Activated CD4-positive, alpha-beta T cell treated with anti-CD3 and anti-CD28 coated beads for 4 hours (primary cell): ENCODE measurements around the gene LMNB1.
"Not testable (repeated sequence)": the region's sequence is repeated elsewhere in the genome, so short reads cannot be mapped to it uniquely, and the experiment has no call there.

Source experiments
- DNase-seq, 2 donors: peaks; one replicate each; pipeline ENCODE4 v3.0.0-alpha.2; 2020

Gene LMNB1

GRCh38 chr5:126778675-126779403 is 1.9 kb downstream of the LMNB1 start:
- no peak for DNase-seq

GRCh38 chr5:126780165-126780827 is 3.4 kb downstream of the LMNB1 start:
- DNase-seq: peak; percentile 55 to 58

GRCh38 chr5:126788409-126788808 is 11.5 kb downstream of the LMNB1 start:
- peak in 1 of 2 donors; percentile 17 for DNase-seq

- DNase-seq: no peak
Observed at GRCh38 chr5:126793097-126793496, 16.2 kb downstream of the LMNB1 start.

GRCh38 chr5:126793648-126794047 is 16.7 kb downstream of the LMNB1 start:
- DNase-seq: not testable (repeated sequence)

GRCh38 chr5:126794157-126794828 is 17.4 kb downstream of the LMNB1 start:
- no peak for DNase-seq

GRCh38 chr5:126799780-126800179 is 22.8 kb downstream of the LMNB1 start:
- DNase-seq: no peak

GRCh38 chr5:126801174-126801991 is 24.4 kb downstream of the LMNB1 start:
- DNase-seq: no peak

- peak in 1 of 2 donors; percentile 29 for DNase-seq
Observed at GRCh38 chr5:126801992-126802294, 25.0 kb downstream of the LMNB1 start.

GRCh38 chr5:126805063-126805462 is 28.1 kb downstream of the LMNB1 start:
- no peak for DNase-seq

GRCh38 chr5:126808521-126808988 is 31.6 kb downstream of the LMNB1 start:
- no peak for DNase-seq

- DNase-seq: no peak
Observed at GRCh38 chr5:126809916-126810315, 33.0 kb downstream of the LMNB1 start.

- no peak for DNase-seq
Observed at GRCh38 chr5:126810596-126811380, 33.9 kb downstream of the LMNB1 start.

- DNase-seq: peak; percentile 20 to 31
Observed at GRCh38 chr5:126811515-126812198, 34.7 kb downstream of the LMNB1 start.

- DNase-seq: no peak
Observed at GRCh38 chr5:126812199-126812570, 35.2 kb downstream of the LMNB1 start.

- not testable (repeated sequence) for DNase-seq
Observed at GRCh38 chr5:126813799-126814198, 36.9 kb downstream of the LMNB1 start.

- DNase-seq: no peak
Observed at GRCh38 chr5:126814721-126815404, 37.9 kb downstream of the LMNB1 start.

- no peak for DNase-seq
Observed at GRCh38 chr5:126816649-126817048, 39.7 kb downstream of the LMNB1 start.

- no peak for DNase-seq
Observed at GRCh38 chr5:126818736-126819135, 41.8 kb downstream of the LMNB1 start.

- no peak for DNase-seq
Observed at GRCh38 chr5:126819253-126819652, 42.3 kb downstream of the LMNB1 start.

GRCh38 chr5:126826619-126827215 is 49.8 kb downstream of the LMNB1 start:
- no peak for DNase-seq
